Hematopoietic multipotent progenitor cell treated with erythropoietin and hydrocortisone succinate and interleukin-3 and kit ligand, for 15 days (in vitro differentiated cells): Measurements from ENCODE around the gene MAL.

Source experiments
- DNase-seq: peaks from one replicate; pipeline ENCODE4 v3.0.0-alpha.2; 2015; ENCODE audit warnings: low spot score

MAL gene

DNA sequence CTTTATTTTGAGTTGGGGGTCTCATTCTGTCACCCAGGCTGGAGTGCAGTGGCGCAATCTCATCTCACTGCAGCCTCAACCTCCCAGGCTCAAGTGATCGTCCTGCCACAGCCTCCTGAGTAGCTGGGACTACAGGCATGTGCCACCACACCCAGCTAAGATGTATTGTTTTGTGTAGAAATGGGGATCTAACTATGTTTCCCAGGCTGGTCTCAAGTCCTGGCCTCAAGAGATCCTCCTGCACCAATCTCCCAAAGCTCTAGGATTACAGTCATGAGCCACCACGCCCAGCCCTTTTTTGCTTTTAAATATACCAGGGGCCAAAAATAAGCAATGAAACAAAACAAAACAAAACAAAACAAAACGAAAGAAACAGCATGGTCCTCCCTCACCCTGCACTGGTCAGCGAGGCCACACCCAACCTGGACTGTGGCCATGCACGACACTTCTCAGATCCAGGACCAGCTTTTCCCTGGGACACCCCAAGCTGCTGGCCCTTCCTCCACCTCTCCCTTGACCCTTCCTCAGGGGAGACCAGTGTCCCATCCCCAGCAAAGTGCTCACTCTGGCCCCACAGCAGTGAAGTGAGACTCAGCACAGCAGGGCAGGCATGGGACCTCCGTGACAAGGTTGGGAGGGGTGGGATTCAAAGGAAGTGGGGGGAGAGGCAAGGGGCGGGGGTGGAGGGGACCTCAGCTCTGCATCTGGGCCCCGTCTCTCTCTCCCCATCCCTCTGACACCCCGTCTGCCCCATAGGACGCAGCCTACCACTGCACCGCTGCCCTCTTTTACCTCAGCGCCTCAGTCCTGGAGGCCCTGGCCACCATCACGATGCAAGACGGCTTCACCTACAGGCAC lies 23.5 kb downstream of the MAL start:
- no peak for DNase-seq

DNA sequence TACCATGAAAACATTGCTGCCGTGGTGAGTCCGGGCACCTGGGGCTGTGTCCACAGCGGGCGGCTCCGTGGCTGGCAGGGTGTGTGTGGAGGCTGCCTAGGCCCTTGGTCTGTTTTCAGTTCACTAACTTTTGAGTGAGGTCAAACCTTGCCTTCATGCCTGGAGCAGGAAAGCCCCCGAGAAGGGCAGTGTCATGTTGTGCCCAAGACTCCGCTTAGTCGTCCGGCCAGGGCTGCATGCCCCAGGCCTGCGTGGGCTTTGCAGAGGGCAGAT lies 24.1 kb downstream of the MAL start:
- DNase-seq: no peak

GRCh38 chr2:95049961-95050360 lies 24.5 kb downstream of the MAL start:
- no peak for DNase-seq

DNA sequence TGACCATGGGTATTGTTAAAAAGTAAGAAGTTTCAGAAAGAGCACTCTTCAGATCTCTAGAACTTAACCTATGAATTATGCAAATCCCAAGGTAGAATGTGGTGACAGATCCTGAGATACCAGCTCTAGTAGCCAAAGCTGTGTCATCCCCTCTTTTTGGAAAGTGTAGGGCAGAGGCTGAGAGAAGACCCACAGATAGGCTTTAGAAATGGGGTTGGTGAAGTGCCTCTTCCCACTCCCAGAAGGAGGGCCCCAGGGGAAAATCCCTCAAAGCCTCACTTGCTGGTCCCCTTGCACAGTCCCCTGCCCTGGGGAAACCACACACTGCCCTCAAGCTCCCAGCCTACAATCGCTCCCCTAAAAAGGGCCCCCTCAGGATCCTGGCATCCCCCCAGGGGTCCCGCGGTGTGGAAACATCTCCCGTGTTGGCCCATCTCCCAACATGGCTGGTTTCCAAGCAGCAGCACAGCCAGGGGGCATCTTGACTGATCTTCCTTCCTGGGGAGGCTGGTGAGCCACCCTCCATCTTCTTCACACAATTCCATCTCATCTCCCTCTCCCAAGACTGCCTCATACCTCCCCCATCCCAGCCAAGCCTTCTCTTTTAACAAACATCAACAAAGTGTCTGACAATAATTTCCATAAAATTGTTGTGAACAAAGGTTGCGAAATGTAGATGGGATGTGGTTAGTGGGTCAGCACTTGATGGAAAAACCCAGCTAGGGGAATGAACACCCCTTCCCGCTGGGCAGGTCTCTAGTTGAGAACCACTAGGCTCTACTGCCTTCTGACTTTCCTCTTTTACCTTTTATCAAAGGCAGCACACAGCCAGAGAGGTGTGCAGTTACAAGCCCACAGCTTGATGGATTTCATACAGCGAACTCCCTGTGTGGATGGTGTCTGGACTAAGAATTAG lies 25.1 kb downstream of the MAL start:
- DNase-seq: no peak

- DNase-seq: no peak
Observed at GRCh38 chr2:95051626-95052025, 26.1 kb downstream of the MAL start.

DNA sequence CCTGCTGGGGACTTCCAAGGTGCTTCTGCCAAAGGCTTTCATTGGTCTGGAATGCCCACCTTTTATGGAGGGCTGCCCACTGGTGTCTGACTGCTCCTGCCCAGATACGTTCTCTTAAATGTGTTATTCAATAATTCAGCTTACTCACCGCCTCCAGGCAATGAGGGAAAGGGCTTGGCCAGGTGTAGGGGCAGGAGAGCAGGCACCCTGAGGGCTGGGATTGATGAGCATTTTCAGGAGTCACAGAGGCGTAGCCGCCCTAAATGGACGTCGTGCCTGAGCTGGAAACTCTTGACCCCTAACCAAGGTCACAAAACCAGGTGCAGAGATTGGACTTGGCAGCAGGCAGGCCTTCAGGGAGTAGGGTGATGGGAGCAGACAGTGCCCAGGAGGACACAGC lies 26.8 kb downstream of the MAL start:
- DNase-seq: no peak

- DNase-seq: no peak
Observed at GRCh38 chr2:95052804-95053479, 27.4 kb downstream of the MAL start.

- DNase-seq: no peak
Observed at GRCh38 chr2:95053543-95053942, 28.0 kb downstream of the MAL start.

DNA sequence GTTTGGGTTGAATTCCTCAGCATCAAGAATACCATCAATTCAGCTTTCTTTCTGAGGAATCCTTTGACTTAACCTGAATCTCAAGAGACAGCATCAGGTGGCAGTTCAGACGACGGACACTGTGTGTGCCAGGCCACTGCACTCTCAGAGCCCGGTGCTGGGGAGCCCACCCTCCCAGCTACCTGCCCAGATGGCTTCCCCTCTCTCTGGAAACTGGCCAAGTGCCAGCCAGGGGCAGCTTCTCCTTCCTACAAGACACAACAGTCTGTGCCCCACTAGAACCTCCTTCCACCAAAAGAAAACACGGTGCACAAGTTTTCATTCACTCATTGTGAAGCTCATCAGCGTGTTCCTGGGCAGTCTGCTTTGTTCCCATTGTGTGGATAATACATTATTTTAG lies 28.5 kb downstream of the MAL start:
- no peak for DNase-seq

GRCh38 chr2:95055262-95055661 lies 29.8 kb downstream of the MAL start:
- DNase-seq: no peak

- DNase-seq: no peak
Observed at GRCh38 chr2:95056044-95056443, 30.5 kb downstream of the MAL start.

GRCh38 chr2:95056461-95057459 lies 31.3 kb downstream of the MAL start:
- DNase-seq: no peak

GRCh38 chr2:95057535-95058370 lies 32.2 kb downstream of the MAL start:
- no peak for DNase-seq

GRCh38 chr2:95058466-95058988 lies 33.0 kb downstream of the MAL start:
- DNase-seq: peak; percentile 62

GRCh38 chr2:95058989-95059641 lies 33.6 kb downstream of the MAL start:
- DNase-seq: peak; percentile 10

GRCh38 chr2:95059656-95060370 lies 34.3 kb downstream of the MAL start:
- no peak for DNase-seq

GRCh38 chr2:95060446-95061118 lies 35.1 kb downstream of the MAL start:
- DNase-seq: no peak

GRCh38 chr2:95061119-95061512 lies 35.6 kb downstream of the MAL start:
- no peak for DNase-seq
